Measurements from ENCODE around the gene SHMT2.

Gene SHMT2

GRCh38 chr12:57222286-57223190 lies 7.0 kb upstream of the SHMT2 start:
- DNase-seq: no peak
- in situ Hi-C loops (cut with HindIII; ENCODE audit: low pct_ligation_motif_present, low pct_unique_long_range_greater_than_20kb, low sequenced_read_pairs): no loop called here

- DNase-seq: no peak
- in situ Hi-C loops (cut with HindIII; ENCODE audit: low pct_ligation_motif_present, low pct_unique_long_range_greater_than_20kb, low sequenced_read_pairs): no loop called here
Observed at GRCh38 chr12:57223191-57224165, 6.0 kb upstream of the SHMT2 start.

GRCh38 chr12:57224278-57224972 lies 5.1 kb upstream of the SHMT2 start:
- DNase-seq: no peak
- in situ Hi-C loops (cut with HindIII; ENCODE audit: low pct_ligation_motif_present, low pct_unique_long_range_greater_than_20kb, low sequenced_read_pairs): no loop called here

- DNase-seq: no peak
- in situ Hi-C loops (cut with HindIII; ENCODE audit: low pct_ligation_motif_present, low pct_unique_long_range_greater_than_20kb, low sequenced_read_pairs): no loop called here
Observed at GRCh38 chr12:57224973-57225679, 4.4 kb upstream of the SHMT2 start.

- no peak for DNase-seq
- in situ Hi-C loops (cut with HindIII; ENCODE audit: low pct_ligation_motif_present, low pct_unique_long_range_greater_than_20kb, low sequenced_read_pairs): no loop called here
Observed at GRCh38 chr12:57225680-57226210, 3.8 kb upstream of the SHMT2 start.

GRCh38 chr12:57226588-57227314 lies 2.8 kb upstream of the SHMT2 start:
- in situ Hi-C loops (cut with HindIII; ENCODE audit: low pct_ligation_motif_present, low pct_unique_long_range_greater_than_20kb, low sequenced_read_pairs): no loop called here
- DNase-seq: no peak

- no peak for DNase-seq
- in situ Hi-C loops (cut with HindIII; ENCODE audit: low pct_ligation_motif_present, low pct_unique_long_range_greater_than_20kb, low sequenced_read_pairs): no loop called here
Observed at GRCh38 chr12:57227315-57228115, 2.0 kb upstream of the SHMT2 start.

- in situ Hi-C loops (cut with HindIII; ENCODE audit: low pct_ligation_motif_present, low pct_unique_long_range_greater_than_20kb, low sequenced_read_pairs): no loop called here
- no peak for DNase-seq
Observed at GRCh38 chr12:57229046-57229633, 371 bp upstream of the SHMT2 start.

- DNase-seq: no peak
- in situ Hi-C loops (cut with HindIII; ENCODE audit: low pct_ligation_motif_present, low pct_unique_long_range_greater_than_20kb, low sequenced_read_pairs): no loop called here
Observed at GRCh38 chr12:57230381-57231155, 1.1 kb downstream of the SHMT2 start.

- in situ Hi-C loops (cut with HindIII; ENCODE audit: low pct_ligation_motif_present, low pct_unique_long_range_greater_than_20kb, low sequenced_read_pairs): no loop called here
- no peak for DNase-seq
Observed at GRCh38 chr12:57231276-57232021, 1.9 kb downstream of the SHMT2 start.

GRCh38 chr12:57232156-57232756 lies 2.7 kb downstream of the SHMT2 start:
- DNase-seq: no peak
- in situ Hi-C loops (cut with HindIII; ENCODE audit: low pct_ligation_motif_present, low pct_unique_long_range_greater_than_20kb, low sequenced_read_pairs): no loop called here

GRCh38 chr12:57233357-57234232 lies 4.1 kb downstream of the SHMT2 start:
- no peak for DNase-seq
- in situ Hi-C loops (cut with HindIII; ENCODE audit: low pct_ligation_motif_present, low pct_unique_long_range_greater_than_20kb, low sequenced_read_pairs): no loop called here

GRCh38 chr12:57234233-57234570 lies 4.7 kb downstream of the SHMT2 start:
- in situ Hi-C loops (cut with HindIII; ENCODE audit: low pct_ligation_motif_present, low pct_unique_long_range_greater_than_20kb, low sequenced_read_pairs): no loop called here
- no peak for DNase-seq

GRCh38 chr12:57234571-57235016 lies 5.1 kb downstream of the SHMT2 start:
- DNase-seq: no peak
- in situ Hi-C loops (cut with HindIII; ENCODE audit: low pct_ligation_motif_present, low pct_unique_long_range_greater_than_20kb, low sequenced_read_pairs): no loop called here

All from ACHN (cell line).